ENCODE results near the gene SLC9B1. TPM values are rescaled to one million over a fixed set of nuclear protein-coding genes. Genes with fewer than 3 reads are reported as not detected.

SLC9B1 gene
- total RNA-seq, 1 experiment from 2014 or later, result not detected

GRCh38 chr4:103011378-103012025 is 8.0 kb downstream of the SLC9B1 start:
- BruUV-seq (replicated peaks), result no TSS peak
- Mint-ChIP-seq H3K27ac (ENCODE audit: unreplicated experiment) (no peak overlapping the region), H3K36me3 (ENCODE audit: insufficient read depth, unreplicated experiment) (no peaks in the 10 kb centered on the region), H3K9me3 (ENCODE audit: low read depth, unreplicated experiment) (no peaks in the 10 kb centered on the region), H3K4me1 (ENCODE audit: low read depth, unreplicated experiment) (peaks cover 13% of the 10 kb centered on the region), H3K27me3 (ENCODE audit: unreplicated experiment) (no peaks in the 10 kb centered on the region), H3K4me3 (ENCODE audit: low read depth, unreplicated experiment) (no peak overlapping the region)
- TF ChIP-seq CTCF (IDR thresholded peaks at IDR 0.05; ENCODE audit: unreplicated experiment), result no peak
- CTCF ChIA-PET, result no interaction called here
- peak; percentile 23 for DNase-seq
- intact Hi-C loops (cut with micrococcal nuclease; ENCODE audit: unreplicated experiment), result no loop called here

- no peak overlapping the region for H3K27ac Mint-ChIP-seq (ENCODE audit: unreplicated experiment)
- intact Hi-C loops (cut with micrococcal nuclease; ENCODE audit: unreplicated experiment), result no loop called here
- H3K27me3 Mint-ChIP-seq (ENCODE audit: unreplicated experiment), result no peaks in the 10 kb centered on the region
- no peaks in the 10 kb centered on the region for H3K36me3 Mint-ChIP-seq (ENCODE audit: insufficient read depth, unreplicated experiment)
- no TSS peak for BruUV-seq (replicated peaks)
- CTCF ChIA-PET, result no interaction called here
- TF ChIP-seq CTCF (IDR thresholded peaks at IDR 0.05; ENCODE audit: unreplicated experiment), result no peak
- no peak overlapping the region for H3K4me3 Mint-ChIP-seq (ENCODE audit: low read depth, unreplicated experiment)
- no peak for DNase-seq
- no peaks in the 10 kb centered on the region for H3K9me3 Mint-ChIP-seq (ENCODE audit: low read depth, unreplicated experiment)
- H3K4me1 Mint-ChIP-seq (ENCODE audit: low read depth, unreplicated experiment), result peaks cover 13% of the 10 kb centered on the region
Observed at GRCh38 chr4:103010804-103011203, 8.7 kb downstream of the SLC9B1 start.

GRCh38 chr4:103008875-103009729 is 10.4 kb downstream of the SLC9B1 start:
- peak; percentile 25 for DNase-seq
- BruUV-seq (replicated peaks), result no TSS peak
- Mint-ChIP-seq H3K27me3 (ENCODE audit: unreplicated experiment) (no peaks in the 10 kb centered on the region), H3K4me3 (ENCODE audit: low read depth, unreplicated experiment) (no peak overlapping the region), H3K4me1 (ENCODE audit: low read depth, unreplicated experiment) (peaks cover 13% of the 10 kb centered on the region), H3K27ac (ENCODE audit: unreplicated experiment) (no peak overlapping the region), H3K36me3 (ENCODE audit: insufficient read depth, unreplicated experiment) (no peaks in the 10 kb centered on the region), H3K9me3 (ENCODE audit: low read depth, unreplicated experiment) (no peaks in the 10 kb centered on the region)
- TF ChIP-seq CTCF (IDR thresholded peaks at IDR 0.05; ENCODE audit: unreplicated experiment), result peak; percentile 23
- CTCF ChIA-PET, result interaction anchor here (1.0 to 1.6 kb wide), 3 partner anchors 23 to 536 kb away, joined by 3 to 8 read pairs (median 4); no protein-coding TSS in a partner anchor
- intact Hi-C loops (cut with micrococcal nuclease; ENCODE audit: unreplicated experiment), result loop anchor here (1.0 to 5.0 kb wide), 4 partner anchors 192 to 577 kb away; no protein-coding TSS in a partner anchor

- Mint-ChIP-seq H3K36me3 (ENCODE audit: insufficient read depth, unreplicated experiment) (no peaks in the 10 kb centered on the region), H3K4me1 (ENCODE audit: low read depth, unreplicated experiment) (no peaks in the 10 kb centered on the region), H3K27ac (ENCODE audit: unreplicated experiment) (no peak overlapping the region), H3K4me3 (ENCODE audit: low read depth, unreplicated experiment) (no peak overlapping the region), H3K27me3 (ENCODE audit: unreplicated experiment) (no peaks in the 10 kb centered on the region), H3K9me3 (ENCODE audit: low read depth, unreplicated experiment) (peaks cover 3% of the 10 kb centered on the region)
- no peak for TF ChIP-seq CTCF (IDR thresholded peaks at IDR 0.05; ENCODE audit: unreplicated experiment)
- DNase-seq, result no peak
- intact Hi-C loops (cut with micrococcal nuclease; ENCODE audit: unreplicated experiment), result no loop called here
- CTCF ChIA-PET, result no interaction called here
- no TSS peak for BruUV-seq (replicated peaks)
Observed at GRCh38 chr4:103002551-103002950, 17.0 kb downstream of the SLC9B1 start.

Data from Calu3 (cell line).